GM21423 (cell line): ENCODE results near the gene JPH3.

Experiments
- ATAC-seq: cut with Tn5 transposase; IDR thresholded peaks from one replicate; pipeline ENCODE4 v1.9.1; 2021; ENCODE audit warnings: mild to moderate bottlenecking, moderate library complexity; ENCODE audit not compliant: unreplicated experiment

Gene JPH3

DNA sequence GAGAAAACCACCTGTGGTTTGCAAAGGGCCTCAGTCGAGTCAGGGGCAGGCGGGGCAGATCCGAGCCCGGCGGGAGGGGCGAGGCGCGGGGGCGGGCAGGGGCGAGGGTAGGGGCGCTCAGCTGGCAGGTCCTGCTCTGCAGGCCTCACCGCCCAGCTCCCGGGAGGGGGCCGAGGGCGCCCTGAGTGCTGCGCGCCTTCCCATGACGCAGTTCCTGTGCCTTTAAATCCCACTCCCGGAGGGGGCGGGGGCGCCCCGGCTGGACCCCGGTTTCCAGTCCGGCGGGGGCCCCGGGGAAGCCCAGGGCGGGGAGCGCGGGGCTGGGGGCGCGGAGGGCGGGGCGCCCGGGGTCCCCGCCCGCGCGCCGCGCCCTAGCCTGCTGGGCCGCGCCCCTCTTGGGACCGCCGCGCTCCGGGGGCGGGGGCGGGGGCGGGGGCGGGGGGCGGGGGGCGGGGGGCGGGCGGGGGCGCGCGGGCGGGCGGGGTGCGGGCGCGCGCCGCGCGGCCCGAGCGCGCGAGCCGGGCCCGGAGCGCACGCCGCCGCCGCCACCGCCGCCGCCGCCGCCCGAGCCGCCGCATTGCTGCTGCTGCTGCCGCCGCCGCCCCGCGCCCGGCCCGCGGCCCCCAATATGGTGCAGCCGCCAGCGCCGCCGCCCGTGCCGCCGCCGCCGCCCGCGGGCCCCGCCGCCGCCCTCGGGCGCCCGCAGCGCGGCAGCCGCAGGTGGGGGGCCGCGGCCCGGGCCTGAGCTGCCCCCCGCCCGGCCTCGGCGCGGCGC lies at the start of gene JPH3:
JPH3 (plus strand) TSS at position 508 of the 775 bp plus-strand sequence. CDS start 639 bp downstream, outside the sequence.
- ATAC-seq = no peak

GRCh38 chr16:87552772-87553573 lies 49.3 kb upstream of the JPH3 start:
- no peak for ATAC-seq

DNA sequence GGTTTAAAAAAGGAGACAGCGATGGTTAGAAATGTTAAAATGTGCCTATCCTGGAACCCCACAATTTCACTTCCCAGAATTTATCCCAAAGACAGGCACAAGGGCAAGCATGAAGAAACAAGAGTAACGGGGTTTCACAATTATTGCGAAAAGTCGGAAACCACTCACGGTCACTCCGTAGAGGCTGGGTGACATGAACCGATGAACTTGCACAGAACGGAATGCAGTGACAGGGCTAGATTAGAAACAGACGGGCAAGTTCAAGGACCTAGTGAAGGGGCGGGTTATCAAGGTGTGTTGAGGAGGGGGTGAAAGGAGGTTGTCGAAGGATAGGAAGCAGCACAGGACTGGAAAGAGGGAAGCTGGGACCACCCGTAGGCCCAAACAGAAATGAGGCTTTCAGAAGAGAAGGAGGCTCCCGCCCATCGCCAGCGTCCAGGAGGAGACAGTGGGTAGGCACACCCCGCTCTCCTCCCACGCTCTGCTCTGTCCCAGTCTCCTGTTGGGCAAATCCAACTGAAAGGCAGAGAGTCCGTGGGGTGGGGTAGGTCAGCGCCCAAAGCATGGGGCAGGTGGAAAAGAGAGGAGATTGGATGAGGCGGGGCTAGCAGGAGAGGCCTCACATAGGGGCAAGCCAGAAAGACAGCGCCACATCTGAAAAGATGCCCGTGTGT lies 47.4 kb upstream of the JPH3 start:
- ATAC-seq = no peak

DNA sequence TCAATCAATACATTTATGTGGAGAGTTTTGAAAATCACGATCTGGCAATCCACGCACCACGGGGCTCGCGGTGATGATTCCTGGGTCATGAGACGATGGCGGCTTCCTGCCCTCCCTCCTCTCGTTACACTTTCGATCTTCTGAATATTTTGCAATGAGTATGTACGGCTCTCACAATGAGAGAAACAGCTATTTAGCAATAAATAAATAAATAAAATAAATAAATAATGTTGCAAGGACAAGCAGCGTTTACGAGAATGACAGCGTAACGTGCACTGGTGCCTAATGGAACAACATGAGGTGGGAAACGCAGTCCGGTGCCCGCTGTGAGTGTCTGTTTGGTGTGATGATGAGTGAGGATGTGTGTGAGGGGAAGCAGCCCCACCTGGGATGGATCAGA lies 46.7 kb upstream of the JPH3 start:
- ATAC-seq = no peak

GRCh38 chr16:87556941-87557459 lies 45.3 kb upstream of the JPH3 start:
- ATAC-seq = no peak

DNA sequence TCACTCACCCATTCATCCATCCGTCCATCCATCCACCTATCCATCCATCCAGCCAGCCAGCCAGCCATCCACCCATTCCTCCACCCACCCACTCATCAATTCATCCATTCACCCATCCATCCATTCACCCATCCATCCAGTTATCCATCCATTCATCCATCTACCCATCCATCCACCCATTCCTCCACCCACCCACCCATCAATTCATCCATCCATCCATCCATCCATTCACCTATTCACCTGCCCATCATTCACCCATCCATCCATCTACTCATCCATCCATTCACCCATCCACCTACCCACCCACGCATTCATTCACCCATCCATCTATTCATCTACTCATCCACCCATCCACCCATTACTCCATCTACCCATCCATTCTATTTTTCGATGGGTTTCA lies 43.6 kb upstream of the JPH3 start:
- ATAC-seq = no peak

DNA sequence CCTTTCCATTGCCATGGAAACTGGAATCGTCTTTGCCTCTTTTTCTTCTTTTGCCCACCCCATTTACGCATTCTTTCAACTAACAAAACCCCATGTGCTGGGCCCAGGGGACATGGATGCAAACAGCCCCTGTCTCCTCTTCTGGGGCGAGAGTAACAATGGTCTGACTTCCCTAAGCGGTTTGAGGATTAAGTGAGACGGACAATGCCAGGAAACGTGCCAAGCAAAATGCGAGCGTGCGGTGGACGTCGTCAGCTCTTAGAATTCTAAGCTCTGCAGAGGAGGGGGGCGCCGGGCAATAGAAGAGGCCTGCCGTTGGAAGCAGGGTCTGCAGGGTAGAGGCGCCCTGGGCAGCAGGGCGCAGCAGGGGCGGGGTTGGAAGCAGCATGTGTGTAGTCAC lies 42.4 kb upstream of the JPH3 start:
- ATAC-seq = no peak

DNA sequence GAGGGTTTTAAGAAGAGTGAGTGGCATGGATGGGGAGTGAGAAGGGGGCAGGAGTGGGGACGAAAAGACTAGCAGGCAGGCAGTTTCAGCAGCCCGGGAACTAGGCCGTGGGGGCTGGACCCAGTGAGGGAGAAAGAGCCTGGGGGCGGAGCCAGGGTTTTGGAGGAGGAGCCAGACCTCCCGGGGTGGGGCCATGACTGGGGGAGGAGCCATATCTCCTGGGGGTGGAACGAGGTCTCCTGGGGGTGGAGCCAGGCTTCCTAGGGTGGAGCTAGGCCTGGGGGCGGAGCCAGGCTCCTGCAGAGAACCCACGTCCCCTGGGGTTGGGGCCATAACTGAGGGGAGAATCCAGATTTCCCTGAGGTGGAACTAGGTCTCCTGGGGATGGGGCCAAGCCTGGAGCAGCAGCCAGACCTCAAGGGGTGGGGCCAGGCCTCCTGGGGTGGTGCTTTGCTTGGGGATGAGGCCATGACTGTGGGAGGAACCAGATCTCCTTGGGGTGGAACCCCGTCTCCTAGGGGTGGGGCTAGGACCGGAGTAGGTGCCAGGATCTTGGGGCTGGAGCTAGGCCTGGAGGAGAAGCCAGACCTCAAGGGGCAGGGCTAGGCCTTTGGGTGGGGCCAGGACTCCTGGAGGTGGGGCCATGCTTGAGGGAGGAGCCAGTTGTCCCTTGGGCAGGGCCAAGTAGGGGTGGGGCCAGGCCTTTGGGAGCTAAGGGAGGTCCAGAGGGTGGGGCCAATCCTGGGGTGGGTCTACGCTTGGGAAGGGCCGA lies 41.7 kb upstream of the JPH3 start:
- ATAC-seq = no peak

DNA sequence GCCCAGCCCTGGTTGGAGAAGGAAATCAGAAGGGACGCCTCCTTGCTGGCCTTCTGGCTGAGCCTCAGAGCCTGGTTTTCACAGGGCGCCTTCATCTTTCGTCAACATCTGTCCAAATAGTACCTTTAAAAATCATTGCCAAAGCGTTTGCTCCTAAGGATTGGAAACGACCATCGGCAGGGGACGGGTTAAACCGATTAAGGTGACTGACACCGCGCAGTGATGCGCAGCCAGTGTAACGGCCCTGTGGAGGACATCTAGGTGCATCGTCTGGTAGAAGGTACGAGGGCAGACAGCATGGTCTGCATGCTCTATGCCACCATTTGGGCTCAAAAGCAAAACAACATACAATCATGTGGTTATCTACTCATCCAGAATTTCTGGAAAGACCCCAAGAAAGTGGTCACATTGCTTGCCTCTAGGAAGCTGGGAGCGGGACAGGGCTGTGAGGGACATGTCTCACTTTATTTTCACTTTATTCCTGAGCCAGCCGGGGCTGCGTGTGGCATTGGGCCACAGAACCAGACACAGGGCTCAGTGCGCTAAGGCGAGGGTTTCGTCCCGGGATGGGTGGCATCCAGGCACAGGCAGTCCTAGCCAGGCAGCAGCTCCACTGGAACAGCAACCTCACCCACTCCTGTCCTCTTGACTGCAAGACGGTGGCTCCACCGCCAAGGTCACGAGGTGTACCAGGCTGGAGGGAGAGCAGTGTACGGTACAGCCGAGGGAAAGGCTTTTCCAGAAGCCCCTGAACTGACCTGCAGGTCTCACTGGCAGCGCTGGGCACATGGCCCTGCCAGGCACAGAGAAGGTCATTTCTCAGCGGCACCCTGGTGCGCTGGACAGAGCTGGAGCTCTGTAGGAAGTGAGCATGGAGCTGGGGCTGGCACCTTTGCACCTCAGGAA lies 40.9 kb upstream of the JPH3 start:
- no peak for ATAC-seq

DNA sequence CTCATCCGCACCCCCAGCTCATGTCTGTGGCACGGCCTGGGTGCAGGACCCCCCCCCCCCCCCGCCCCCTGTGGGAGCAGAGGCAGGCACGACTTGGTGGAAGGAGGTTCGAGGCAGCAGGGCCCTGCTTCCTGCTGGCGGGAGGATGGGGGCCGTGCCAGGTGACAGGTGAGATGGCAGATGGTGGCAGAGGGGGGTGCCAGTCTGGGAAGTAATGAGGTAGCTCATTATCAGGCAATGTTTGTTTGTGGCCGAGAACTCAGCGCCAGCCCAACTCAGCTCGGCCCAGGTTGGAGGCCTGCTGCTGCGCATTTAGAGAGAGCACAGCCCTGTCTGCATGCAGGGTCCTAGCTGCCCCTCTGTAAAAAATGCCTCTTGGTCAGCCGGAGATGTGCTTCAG lies 40.1 kb upstream of the JPH3 start:
- ATAC-seq = no peak

GRCh38 chr16:87563022-87563421 lies 39.3 kb upstream of the JPH3 start:
- no peak for ATAC-seq

DNA sequence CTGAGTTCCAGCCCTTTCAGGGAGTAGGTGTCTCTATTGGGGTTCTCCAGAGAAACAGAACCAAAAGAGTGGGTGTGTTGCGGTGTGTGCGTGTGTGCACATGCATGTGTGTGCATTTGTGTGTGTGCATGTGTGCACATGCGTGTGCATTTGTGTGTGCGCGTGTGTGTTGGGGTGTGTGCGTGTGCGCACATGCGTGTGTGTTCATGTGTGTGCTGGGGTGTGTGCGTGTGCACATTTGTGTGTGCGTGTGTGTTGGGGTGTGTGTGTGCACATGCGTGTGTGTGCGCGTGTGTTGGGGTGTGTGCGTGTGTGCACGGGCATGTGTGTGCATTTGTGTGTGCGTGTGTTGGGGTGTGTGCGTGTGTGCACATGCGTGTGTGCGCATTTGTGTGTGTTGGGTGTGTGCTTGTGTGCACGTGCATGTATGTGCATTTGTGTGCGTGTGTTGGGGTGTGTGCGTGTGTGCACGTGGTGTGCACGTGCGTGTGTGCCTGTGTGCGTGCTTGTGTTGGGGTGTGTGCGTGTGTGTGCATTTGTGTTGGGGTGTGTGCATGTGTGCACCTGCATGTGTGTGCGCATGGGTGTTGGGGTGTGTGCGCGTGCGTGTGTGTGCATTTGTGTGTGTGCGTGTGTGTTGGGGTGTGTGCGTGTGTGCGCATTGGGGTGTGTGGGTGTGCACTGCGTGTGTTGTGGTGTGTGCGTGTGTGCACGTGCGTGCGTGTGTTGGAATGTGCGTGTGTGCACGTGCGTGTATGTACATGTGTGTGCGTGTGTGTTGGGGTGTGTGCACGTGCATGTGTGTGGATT lies 38.4 kb upstream of the JPH3 start:
- no peak for ATAC-seq

- ATAC-seq = no peak
These were observed 37.9 kb upstream of the JPH3 start for GRCh38 chr16:87564524-87564778.

DNA sequence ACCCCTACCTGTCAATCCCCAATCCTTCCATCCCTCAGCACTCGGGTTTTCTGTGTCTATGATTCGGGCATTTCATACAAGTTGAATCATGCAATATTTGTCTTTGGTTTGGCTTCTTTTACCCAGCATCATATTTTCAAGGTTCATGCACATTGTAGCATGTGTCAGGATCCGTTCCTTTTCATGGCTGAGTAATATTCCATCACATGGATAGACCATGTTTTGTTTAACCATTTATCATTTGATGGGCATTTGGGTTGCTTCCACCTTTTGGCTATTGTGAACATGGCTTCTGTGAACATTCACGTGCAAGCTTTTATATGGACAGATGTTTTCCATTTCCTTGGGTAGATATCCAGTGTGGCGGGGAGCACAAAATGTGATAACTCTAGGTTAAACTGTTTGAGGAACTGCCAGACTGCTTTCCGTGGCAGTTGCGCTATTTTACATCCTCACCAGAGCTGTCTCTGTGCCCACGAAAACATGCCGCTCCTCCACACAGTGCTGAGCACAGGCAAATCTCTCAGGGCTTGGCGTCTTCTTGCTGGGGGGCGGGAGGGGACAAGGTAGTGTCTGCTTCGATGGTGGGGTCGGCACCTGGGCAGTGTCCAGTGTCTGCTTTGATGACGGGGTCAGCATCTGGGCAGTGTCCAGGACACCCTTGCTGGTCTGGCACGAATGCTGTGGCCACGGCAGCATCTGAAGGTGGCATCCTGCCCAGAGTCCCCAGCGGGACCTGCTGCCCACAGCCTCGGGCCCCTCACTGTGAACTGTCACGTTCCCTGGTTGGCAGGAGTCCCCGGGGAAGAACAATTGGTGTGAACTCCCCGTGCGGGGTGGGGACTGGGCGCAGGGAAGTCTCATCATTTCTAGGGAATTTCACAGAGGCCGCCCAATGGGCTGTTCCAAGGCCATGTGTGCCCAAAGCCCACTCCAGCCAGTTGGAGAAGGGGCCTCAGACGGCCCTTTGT lies 32.4 kb upstream of the JPH3 start:
- ATAC-seq = no peak

DNA sequence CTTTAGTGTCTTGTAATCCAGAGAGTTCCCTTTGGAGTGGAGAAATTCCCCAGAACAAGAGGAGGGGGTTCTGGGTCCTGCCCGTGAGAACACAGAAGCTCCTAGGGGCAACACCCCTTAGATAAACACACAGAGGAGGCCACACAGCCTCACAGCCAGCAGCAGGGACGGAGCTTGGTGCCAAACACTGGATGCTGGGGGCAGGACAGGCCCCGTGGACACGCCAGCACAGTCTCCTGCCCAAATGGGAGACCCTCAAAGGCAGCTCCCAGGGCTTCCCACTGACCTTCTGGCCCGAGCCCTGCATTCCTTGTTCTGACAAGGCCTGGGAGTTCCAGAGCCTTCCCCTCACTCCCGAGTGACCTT lies 31.8 kb upstream of the JPH3 start:
- no peak for ATAC-seq

DNA sequence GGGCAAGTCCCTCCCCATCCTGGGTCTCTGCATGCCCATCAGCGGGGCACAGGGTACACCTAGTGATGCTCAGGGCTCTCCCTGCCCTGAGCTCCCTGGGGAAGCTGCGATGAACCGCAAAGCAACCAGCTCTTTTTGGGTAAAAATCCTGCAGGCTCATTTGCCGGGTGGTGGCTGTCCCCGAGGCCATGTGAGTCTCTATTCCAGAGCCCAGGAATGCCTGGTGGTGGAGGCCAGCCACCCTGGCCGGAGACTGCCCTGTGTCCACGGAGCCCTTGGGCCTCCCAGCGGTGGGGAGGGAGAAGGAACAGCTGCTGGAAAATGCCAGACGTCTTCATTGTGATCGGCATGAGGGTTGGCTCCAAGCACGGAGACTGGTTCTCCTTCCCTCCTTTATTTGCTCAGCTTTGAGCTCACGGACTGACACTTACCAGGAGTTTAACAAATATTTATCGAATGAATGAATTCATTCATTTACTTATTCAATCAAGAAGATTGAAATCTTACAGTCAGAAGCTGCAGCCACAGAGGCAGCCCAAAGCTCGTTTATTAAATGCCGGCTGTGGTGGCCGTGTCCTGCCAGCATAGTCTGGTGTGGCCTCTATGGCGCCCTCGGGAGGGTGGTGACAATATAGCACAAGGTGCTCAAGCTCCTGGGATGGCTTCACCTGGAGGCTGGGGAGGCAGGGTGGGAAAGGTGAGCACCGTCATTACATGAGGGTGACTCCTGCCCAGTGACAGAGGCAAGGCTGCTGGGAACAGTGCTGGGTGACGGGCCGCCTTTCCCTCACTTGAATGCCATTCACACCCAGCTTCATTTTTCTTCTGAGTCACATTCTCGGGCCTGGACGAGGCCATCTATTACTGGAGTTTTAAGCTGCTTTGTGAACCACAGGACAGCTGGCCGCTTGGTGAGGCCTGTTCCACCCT lies 31.1 kb upstream of the JPH3 start:
- ATAC-seq = no peak

DNA sequence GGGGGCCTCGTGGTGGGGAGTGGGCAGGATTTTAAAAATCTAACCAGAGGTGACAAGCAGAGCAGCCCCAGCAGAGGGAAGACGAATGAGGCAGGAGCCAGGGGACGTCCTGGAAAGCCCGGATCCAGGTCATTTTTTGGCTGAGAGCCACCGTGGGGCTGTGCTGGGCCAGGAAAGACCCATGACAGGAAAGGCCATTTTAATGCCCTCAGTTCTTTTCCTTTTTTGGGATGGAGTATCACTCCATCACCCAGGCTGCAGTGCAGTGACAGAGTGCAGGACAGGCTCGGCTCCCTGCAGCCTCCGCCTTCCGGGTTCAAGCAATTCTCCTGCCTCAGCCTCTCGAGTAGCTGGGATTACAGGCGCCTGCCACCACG lies 30.5 kb upstream of the JPH3 start:
- ATAC-seq = no peak
